Raji (cell line): ENCODE measurements around the gene RARG.

Experiments used
- POLR2A ChIP-seq: IDR thresholded peaks from 2 replicates; pipeline ENCODE4 v1.6.1; 2011; ENCODE audit warnings: low read depth, low read length, control low read depth; ENCODE audit not compliant: insufficient read depth

Gene RARG

GRCh38 chr12:53195516-53196420 is 36.2 kb downstream of the RARG start:
- no peak for TF ChIP-seq POLR2A

- no peak for TF ChIP-seq POLR2A
Observed at GRCh38 chr12:53194973-53195372, 37.0 kb downstream of the RARG start.

DNA sequence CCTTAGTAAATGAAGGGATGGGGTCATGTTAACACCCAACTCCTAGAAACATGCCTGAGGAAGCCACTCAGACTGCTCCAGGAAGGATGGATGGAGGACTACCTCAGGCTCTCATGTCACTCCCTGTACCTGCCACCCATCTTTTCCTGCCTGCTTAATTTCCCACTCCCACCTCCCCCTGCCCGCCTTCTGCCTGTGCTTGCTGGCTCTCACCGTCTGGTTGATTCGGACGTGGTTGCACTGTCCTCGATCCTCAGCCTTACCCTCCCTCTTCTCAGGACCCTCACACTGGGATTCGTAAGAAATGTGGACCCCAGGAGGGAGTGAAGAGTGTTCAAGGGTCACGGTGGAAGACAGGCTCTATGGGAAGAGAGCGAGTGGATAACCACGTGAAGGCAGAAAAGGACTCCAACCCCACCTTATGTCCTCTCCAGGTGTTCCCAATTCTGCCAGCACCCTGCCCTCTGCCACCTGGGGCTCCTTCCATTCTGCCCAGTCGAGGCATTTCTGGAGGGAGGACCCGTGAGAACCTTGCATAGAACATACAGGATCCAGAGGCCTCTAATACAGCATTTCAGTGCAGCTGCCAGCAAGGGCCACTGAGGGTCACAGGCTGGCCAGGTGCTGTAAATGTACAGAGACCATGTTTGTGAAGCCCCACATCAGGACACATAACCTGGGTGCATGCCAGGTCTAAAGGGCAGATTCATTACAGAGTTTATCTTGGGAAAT is 37.9 kb downstream of the RARG start:
- no peak for TF ChIP-seq POLR2A

DNA sequence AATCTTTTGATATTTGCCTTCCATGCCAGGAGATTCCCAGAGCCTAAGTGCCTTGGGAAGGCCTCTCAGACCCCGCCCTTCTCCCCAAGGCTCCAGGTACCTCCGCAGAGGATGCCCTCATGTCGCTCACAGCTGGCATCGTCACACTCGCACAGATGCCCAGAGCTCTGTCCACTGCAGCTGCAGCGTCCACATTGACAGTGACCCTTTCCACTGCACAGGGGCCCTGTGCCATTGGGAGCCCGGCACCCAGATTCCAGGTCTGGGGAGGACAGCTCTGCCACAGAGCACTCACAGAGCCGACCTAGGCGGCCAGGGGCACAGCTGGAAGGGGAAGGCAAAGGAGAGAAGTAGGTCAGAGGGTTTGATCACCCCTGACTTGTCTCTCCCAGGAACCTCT is 39.0 kb downstream of the RARG start:
- TF ChIP-seq POLR2A = no peak

GRCh38 chr12:53192531-53193021 is 39.4 kb downstream of the RARG start:
- TF ChIP-seq POLR2A = 0 out of 2 replicates have a peak, but pooled peaks have one; percentile 28

GRCh38 chr12:53191885-53192530 is 40.0 kb downstream of the RARG start:
- no peak for TF ChIP-seq POLR2A

DNA sequence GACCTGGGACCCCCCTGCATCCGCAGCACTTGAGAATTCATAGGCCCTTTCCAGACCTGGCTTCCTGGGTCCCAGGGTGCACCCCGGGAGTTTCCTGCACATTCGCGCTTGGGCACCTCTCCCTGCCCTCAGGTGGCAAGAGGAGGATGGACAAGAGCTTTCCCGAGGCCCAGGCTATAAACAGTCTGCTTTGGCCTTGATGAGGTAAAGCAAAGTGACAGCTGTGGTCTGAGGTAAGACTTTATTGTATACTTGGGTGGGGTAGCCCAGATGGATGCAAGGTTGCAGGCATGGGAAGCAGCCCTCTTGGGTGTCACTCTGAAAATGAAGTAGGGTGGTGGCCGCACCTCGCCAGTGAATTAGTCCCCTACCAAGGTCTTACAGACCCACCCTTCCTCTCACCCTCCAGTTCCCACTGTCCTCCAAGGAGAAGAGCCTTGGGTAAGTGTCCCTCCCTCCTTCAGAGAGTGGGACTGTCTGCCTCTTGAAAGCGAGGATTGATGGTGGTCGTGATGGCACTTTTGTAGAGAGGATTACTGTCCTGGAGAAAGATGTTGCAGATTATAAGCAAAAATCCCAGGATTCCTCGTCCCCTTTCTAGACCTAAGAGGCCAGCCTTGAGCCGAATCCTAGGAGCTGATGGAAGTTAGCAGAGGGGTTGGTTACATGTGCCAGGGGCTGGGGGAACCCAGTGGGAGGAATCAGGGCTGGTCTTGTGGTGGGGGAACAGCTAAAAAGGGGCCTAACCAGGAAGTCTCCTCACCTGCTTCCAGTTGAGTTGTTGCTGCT is 40.7 kb downstream of the RARG start:
- TF ChIP-seq POLR2A = no peak

DNA sequence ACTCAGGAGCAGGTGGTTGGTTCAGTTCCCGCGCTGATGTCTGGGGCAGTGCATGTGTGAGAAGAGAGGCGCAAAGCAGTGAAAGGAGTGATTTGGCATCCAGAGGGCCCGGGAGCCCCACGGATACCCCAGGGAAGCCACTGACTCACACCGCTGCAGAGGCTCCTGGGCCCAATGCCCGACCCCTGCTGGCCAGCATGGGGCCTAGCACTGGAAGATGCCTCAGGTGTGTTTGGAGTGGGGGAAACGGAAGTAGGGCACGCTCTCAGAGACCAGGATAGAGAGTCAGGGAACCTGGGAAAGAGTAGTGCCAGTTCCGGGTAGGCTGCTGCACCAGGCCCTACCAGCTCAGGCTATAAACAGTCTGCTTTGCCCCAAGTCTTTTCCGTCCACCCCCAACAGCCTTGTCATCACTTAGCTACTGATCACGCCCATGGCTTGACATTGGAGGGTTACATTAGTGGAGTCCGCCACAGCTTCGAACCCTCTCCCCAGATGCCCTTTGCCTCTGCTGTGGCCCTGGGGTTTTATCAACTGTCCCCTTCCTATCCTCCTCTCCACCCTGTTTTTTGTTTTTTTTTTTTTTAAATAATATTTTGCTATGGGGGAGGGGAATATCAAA is 41.8 kb downstream of the RARG start:
- no peak; the same call in 1 of the 2 replicates for TF ChIP-seq POLR2A

GRCh38 chr12:53187145-53187899 is 44.7 kb downstream of the RARG start:
- TF ChIP-seq POLR2A = no peak

- TF ChIP-seq POLR2A = no peak
Observed at GRCh38 chr12:53186745-53187144, 45.3 kb downstream of the RARG start.

- TF ChIP-seq POLR2A = no peak
Observed at GRCh38 chr12:53185582-53186153, 46.3 kb downstream of the RARG start.

DNA sequence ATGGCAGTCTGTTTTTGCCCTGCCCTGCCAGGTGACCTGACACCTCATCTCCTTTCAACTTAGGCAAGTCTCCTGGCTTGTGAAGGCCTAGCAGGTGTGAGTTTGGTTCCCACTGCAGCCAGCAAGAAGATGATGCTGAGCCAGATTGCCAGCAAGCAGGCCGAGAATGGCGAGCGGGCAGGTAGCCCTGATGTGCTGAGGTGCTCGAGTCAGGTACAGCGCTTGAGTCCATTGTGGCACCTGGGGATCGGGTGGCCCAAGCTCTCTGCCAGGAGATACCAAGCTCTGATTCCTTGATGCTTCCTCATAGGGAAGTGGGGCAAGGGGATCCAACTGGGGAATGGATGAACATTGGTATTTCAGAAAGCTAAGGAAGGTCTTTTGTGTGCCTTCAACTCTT is 47.2 kb downstream of the RARG start:
- no peak for TF ChIP-seq POLR2A

GRCh38 chr12:53182903-53183302 is 49.1 kb downstream of the RARG start:
- no peak for TF ChIP-seq POLR2A
